Fibroblast of villous mesenchyme (primary cell): Measurements from ENCODE around the gene CISD1. TPM values are rescaled to one million over a fixed set of nuclear protein-coding genes. Genes with fewer than 3 reads are reported as not detected.

ENCODE experiments used
- DNase-seq: peaks from one replicate; pipeline ENCODE4 v3.0.0-alpha.2; 2010; ENCODE audit warnings: low read depth
- H3K4me3 ChIP-seq: 2 replicates; pipeline ENCODE4 v1.5.1; 2011; ENCODE audit warnings: low read depth, mild to moderate bottlenecking, low read length
- CTCF ChIP-seq: IDR thresholded peaks from 2 replicates; pipeline ENCODE4 v1.5.1; 2012; ENCODE audit warnings: low read depth, mild to moderate bottlenecking, low read length; ENCODE audit not compliant: insufficient read depth
- total RNA-seq: library from RNA; depleted of rRNA; stranded (reverse); fragments of >200 nt; gene quantifications from 2 replicates; pipeline ENCODE4 v1.2.3, GENCODE V29; 2012

CISD1 gene
- total RNA-seq, 1 donor = 38.0 TPM

GRCh38 chr10:58266003-58266825, 2.7 kb upstream of the CISD1 start:
- peak; percentile 77 for DNase-seq
- TF ChIP-seq CTCF = no peak
- peak overlapping the region; percentile 84 for H3K4me3 ChIP-seq

GRCh38 chr10:58266826-58267712, 1.9 kb upstream of the CISD1 start:
- DNase-seq = peak; percentile 87
- peak overlapping the region; percentile 84 for H3K4me3 ChIP-seq
- TF ChIP-seq CTCF = no peak

- H3K4me3 ChIP-seq = peak within 1 kb of the TSS; percentile 84
- no peak for TF ChIP-seq CTCF
- peak; percentile 94 for DNase-seq
These were observed 1.1 kb upstream of the CISD1 start, which contains the start of gene IPMK for GRCh38 chr10:58267713-58268453. IPMK (minus strand) TSS chr10:58267894; CDS start chr10:58267611, 283 bp downstream.

- no peak for TF ChIP-seq CTCF
- DNase-seq = no peak
- H3K4me3 ChIP-seq = peak overlapping the region; percentile 84
These were observed 462 bp upstream of the CISD1 start for GRCh38 chr10:58268454-58268945.

GRCh38 chr10:58269782-58270290, 874 bp downstream of the CISD1 start:
- TF ChIP-seq CTCF = no peak
- no peak for DNase-seq
- H3K4me3 ChIP-seq = peak overlapping the region; percentile 84

GRCh38 chr10:58275261-58275660, 6.3 kb downstream of the CISD1 start:
- H3K4me3 ChIP-seq = no peak overlapping the region

More at GRCh38 chr10:58275261-58275660, 6.3 kb downstream of the CISD1 start:
- no peak for DNase-seq
- TF ChIP-seq CTCF = no peak
